Left lung (tissue), 8 donors: ENCODE measurements around the gene NUDT11. TPM values are rescaled to one million over a fixed set of nuclear protein-coding genes. Genes with fewer than 3 reads are reported as not detected.

ENCODE experiments used
- polyA plus RNA-seq, 6 donors: library from polyadenylated mRNA; unstranded; fragments of 120-200 nt; gene quantifications; one replicate each; pipeline ENCODE4 v1.2.1, GENCODE V29; 2013; ENCODE audit not compliant: insufficient read length in 6 of 6
- total RNA-seq, 2 donors: library from RNA; stranded (reverse); fragmentation: NEBNext Ultra II Directional; extraction: Animal tissue kit (Norgen Biotek cat#: 25700); gene quantifications; one replicate each; pipeline ENCODE4 v1.2.1, GENCODE V29; 2021
- donor health status: DM: no; HTN: yes; CAD: no.
- donor health status: DM: no; HTN: no; CAD: no.

Gene NUDT11
- total and polyA plus RNA-seq, 8 donors: 0.58 to 9.7 (median 8.2) TPM

Other genes with a start within 250 kb of the NUDT11 start
- gene NUDT10, start 163.8 kb downstream of the NUDT11 start, total RNA-seq: under 1 TPM; 0.12 to 0.34 TPM
- 10 to 100 TPM in 1 of 6 donors, 1 to 10 TPM in 5; 5.3 to 10.6 (median 7.5) TPM for gene NUDT10, start 163.8 kb downstream of the NUDT11 start, polyA plus RNA-seq
- not detected for gene CENPVL3, start 122.3 kb upstream of the NUDT11 start, total RNA-seq
- gene CENPVL3, start 122.3 kb upstream of the NUDT11 start, polyA plus RNA-seq: under 1 TPM in 4 of 6 donors, not detected in 2; 0.08 to 0.20 (median 0.13) TPM
- gene CENPVL2, start 186.2 kb upstream of the NUDT11 start, total RNA-seq: not detected
- gene CENPVL2, start 186.2 kb upstream of the NUDT11 start, polyA plus RNA-seq: not detected
- not detected for gene CENPVL1, start 213.9 kb upstream of the NUDT11 start, total RNA-seq
- not detected for gene CENPVL1, start 213.9 kb upstream of the NUDT11 start, polyA plus RNA-seq
- gene GSPT2, start 246.8 kb upstream of the NUDT11 start, total RNA-seq: 10 to 100 TPM in 1 of 2 donors, 1 to 10 TPM in 1; 8.8 to 10.5 TPM
- 10 to 100 TPM; 14.3 to 17.9 (median 16.8) TPM for gene GSPT2, start 246.8 kb upstream of the NUDT11 start, polyA plus RNA-seq